GM12875 (cell line): ENCODE measurements around the gene SAXO1.

Source experiments
- H3K4me3 ChIP-seq: one replicate; pipeline ENCODE4 v1.5.1; 2011; ENCODE audit warnings: low read depth, low read length, control low read depth
- CTCF ChIP-seq: IDR thresholded peaks from 2 replicates; pipeline ENCODE4 v1.5.1; 2011; ENCODE audit warnings: low read depth, mild to moderate bottlenecking, control low read depth, inconsistent platforms, low read length, moderate library complexity, borderline replicate concordance; ENCODE audit not compliant: insufficient read depth

Gene SAXO1

GRCh38 chr9:18910916-18911315 is 122.1 kb downstream of the SAXO1 start:
- no peak for TF ChIP-seq CTCF
- H3K4me3 ChIP-seq = no peak overlapping the region

GRCh38 chr9:18910435-18910834 is 122.6 kb downstream of the SAXO1 start:
- H3K4me3 ChIP-seq = no peak overlapping the region
- no peak for TF ChIP-seq CTCF

- no peak overlapping the region for H3K4me3 ChIP-seq
- TF ChIP-seq CTCF = no peak
These were observed 123.6 kb downstream of the SAXO1 start for GRCh38 chr9:18909140-18910018.

DNA sequence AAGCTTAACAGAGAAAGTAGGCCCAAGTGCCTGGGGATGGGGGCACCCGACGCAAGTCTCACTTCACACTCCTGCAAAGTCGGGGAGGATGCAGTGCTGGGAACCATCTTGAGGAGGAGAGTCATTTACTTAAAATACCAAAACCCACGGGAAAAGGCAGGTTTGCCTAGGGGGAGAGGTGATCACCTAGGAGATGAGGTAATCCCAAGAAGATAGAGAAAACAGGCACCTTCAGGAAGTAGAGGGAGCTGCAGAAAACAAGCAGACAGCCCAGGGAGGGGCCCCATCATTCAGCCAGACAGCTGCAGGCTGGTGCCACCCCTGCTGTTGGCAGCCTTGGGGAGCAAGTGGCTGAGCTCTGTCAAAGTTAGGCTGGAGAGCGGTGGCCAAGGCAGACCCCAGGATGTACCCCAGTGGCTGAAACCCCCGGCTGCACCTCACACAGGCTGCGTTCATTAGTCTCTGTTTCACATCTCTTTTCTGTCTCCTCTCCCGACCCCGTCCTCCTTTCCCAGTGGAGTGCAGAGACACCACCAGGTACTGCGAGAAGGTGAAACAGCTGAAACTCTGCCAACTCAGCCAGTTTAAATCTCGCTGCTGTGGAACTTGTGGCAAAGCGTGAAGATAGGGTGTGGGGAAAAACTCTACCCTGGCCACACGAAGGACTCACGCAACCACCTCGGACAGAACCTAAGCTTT is 124.9 kb downstream of the SAXO1 start:
- no peak for TF ChIP-seq CTCF
- H3K4me3 ChIP-seq = no peak overlapping the region

DNA sequence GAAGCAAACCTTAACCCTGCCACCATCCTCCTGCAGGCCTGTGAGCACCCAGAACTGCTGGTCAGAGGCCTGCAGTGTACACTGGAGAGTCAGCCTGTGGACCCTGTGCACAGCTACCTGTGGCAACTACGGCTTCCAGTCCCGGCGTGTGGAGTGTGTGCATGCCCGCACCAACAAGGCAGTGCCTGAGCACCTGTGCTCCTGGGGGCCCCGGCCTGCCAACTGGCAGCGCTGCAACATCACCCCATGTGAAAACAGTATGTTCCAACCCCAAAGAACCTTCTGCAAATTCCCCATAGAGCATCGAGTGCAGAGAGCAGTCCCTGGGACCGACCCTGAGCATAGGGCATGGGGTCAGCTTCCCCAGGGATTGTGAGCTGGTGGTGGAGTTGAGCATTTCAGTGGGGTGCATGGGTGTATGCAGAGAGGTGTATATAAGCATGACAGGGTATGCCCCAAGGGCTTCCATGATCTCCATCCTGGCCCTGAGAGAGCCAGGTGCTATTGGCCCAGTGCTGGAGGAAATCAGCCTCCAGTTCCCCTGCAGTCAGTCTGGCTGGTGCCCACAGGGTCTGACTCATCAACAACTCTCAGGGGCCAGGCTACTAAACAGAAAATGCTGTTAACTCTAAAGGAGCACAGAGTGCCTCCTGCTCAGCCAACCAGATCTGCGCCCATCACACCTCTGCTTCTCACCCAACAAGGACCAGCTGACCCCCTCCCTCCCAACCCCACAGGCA is 126.2 kb downstream of the SAXO1 start:
- TF ChIP-seq CTCF = no peak
- H3K4me3 ChIP-seq = no peak overlapping the region

DNA sequence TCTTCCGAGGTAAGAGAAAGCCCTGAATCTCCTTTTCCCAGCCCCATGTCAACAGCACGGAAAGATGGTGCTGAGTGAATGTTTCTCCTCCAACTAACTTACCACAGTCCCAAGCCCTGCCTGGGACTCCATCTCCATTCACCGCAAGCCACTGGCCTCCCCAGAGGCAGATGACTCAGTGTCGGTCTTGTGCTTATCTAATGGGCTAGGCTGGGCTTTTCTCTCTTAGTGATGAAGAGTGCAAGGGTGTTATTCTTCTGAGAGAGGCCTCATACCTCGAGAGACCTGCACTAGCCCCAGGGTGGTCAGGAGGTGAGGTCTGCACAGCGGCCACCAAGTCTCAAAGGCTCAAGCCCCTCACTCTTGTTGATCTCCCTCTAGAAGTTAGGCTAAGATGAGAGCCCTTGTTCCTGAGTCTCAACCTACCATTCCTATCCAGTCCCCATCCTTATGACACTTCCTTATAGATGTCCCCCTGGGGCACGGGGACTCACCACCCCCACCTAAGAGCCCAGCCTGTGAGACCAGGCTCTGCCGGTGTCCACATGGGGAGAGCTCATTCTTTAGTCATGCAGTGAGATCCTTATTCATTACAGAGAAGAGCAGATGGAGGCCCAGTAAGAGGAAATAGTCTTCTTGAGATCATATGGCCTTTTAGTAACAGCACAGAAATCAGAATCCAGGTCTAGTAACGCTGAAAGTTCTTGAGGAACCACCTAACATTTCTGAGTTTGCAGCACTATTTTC is 127.0 kb downstream of the SAXO1 start:
- TF ChIP-seq CTCF = no peak
- H3K4me3 ChIP-seq = no peak overlapping the region
